ENCODE data around the gene RAD54L. TPM values are rescaled to one million over a fixed set of nuclear protein-coding genes. Genes with fewer than 3 reads are reported as not detected.
"Not testable (repeated sequence)": the region's sequence is repeated elsewhere in the genome, so short reads cannot be mapped to it uniquely, and the experiment has no call there.

RAD54L gene
- total and polyA plus RNA-seq, 2 donors (not counting 1 experiment from before 2014, with no cell fraction given): 0.66 to 1.3 TPM

GRCh38 chr1:46244656-46245371 is 2.7 kb upstream of the RAD54L start:
- no peak overlapping the region for H2AFZ ChIP-seq (ENCODE audit: low read length)
- TF ChIP-seq EZH2 (IDR thresholded peaks at IDR 0.05; ENCODE audit: low read length, missing control alignments): no peak
- peak; percentile 14 to 31 for TF ChIP-seq CTCF (conservative IDR thresholded peaks at IDR 0.05 in 1 of 2, IDR thresholded peaks at IDR 0.05 in 1 of 2; ENCODE audit: low read depth in 1 of 2, low read length in 2 of 2)

GRCh38 chr1:46246136-46246535 is 1.4 kb upstream of the RAD54L start:
- not testable (repeated sequence) for DNase-seq (ENCODE audit: low read depth in 2 of 2); H2AFZ ChIP-seq (ENCODE audit: low read length); H3K9me3 ChIP-seq (ENCODE audit: control insufficient read depth, insufficient read depth, low read depth, low read length); H3K4me1 ChIP-seq (ENCODE audit: control insufficient read depth, extremely low read depth, insufficient read depth, low read length); H3K27ac ChIP-seq (ENCODE audit: insufficient read depth, low read length); H4K20me1 ChIP-seq (ENCODE audit: control insufficient read depth, extremely low read depth, insufficient read depth, low read length); H3K4me3 ChIP-seq (replicated peaks in 1 of 4; ENCODE audit: control extremely low read depth in 1 of 4, insufficient read depth in 1 of 4, low read depth in 3 of 4, low read length in 4 of 4); H3K4me2 ChIP-seq (ENCODE audit: extremely low read depth, insufficient read depth, low read length); H3K9ac ChIP-seq (ENCODE audit: insufficient read depth, low read length); H3K27me3 ChIP-seq (ENCODE audit: control insufficient read depth, insufficient read depth, low read length); H3K79me2 ChIP-seq (ENCODE audit: control insufficient read depth, insufficient read depth, low read length); H3K36me3 ChIP-seq (ENCODE audit: control insufficient read depth, insufficient read depth, low read length)

More at GRCh38 chr1:46244656-46245371, 2.7 kb upstream of the RAD54L start:
- Histone ChIP-seq H3K27ac (ENCODE audit: insufficient read depth, low read length) (no peak overlapping the region), H4K20me1 (ENCODE audit: control insufficient read depth, extremely low read depth, insufficient read depth, low read length) (no peaks in the 10 kb centered on the region), H3K9ac (ENCODE audit: insufficient read depth, low read length) (no peak overlapping the region), H3K27me3 (ENCODE audit: control insufficient read depth, insufficient read depth, low read length) (no peaks in the 10 kb centered on the region), H3K79me2 (ENCODE audit: control insufficient read depth, insufficient read depth, low read length) (peaks cover 10% of the 10 kb centered on the region), H3K4me2 (ENCODE audit: extremely low read depth, insufficient read depth, low read length) (no peak overlapping the region), H3K36me3 (ENCODE audit: control insufficient read depth, insufficient read depth, low read length) (no peaks in the 10 kb centered on the region), H3K9me3 (ENCODE audit: control insufficient read depth, insufficient read depth, low read depth, low read length) (no peaks in the 10 kb centered on the region), H3K4me3 (replicated peaks in 1 of 4; ENCODE audit: control extremely low read depth in 1 of 4, insufficient read depth in 1 of 4, low read depth in 3 of 4, low read length in 4 of 4) (no peak overlapping the region), H3K4me1 (ENCODE audit: control insufficient read depth, extremely low read depth, insufficient read depth, low read length) (no peaks in the 10 kb centered on the region)
- DNase-seq (ENCODE audit: low read depth in 2 of 2): peak; percentile 6 to 18

- Histone ChIP-seq H3K4me3 (replicated peaks in 1 of 4; ENCODE audit: control extremely low read depth in 1 of 4, insufficient read depth in 1 of 4, low read depth in 3 of 4, low read length in 4 of 4) (peak overlapping the region; percentile 46 to 80 (median 67)), H2AFZ (ENCODE audit: low read length) (peak overlapping the region; percentile 79), H3K4me2 (ENCODE audit: extremely low read depth, insufficient read depth, low read length) (peak overlapping the region; percentile 72), H3K27me3 (ENCODE audit: control insufficient read depth, insufficient read depth, low read length) (no peaks in the 10 kb centered on the region), H3K27ac (ENCODE audit: insufficient read depth, low read length) (peak overlapping the region; percentile 59), H3K79me2 (ENCODE audit: control insufficient read depth, insufficient read depth, low read length) (peaks cover 10% of the 10 kb centered on the region), H3K9me3 (ENCODE audit: control insufficient read depth, insufficient read depth, low read depth, low read length) (no peaks in the 10 kb centered on the region), H3K36me3 (ENCODE audit: control insufficient read depth, insufficient read depth, low read length) (no peaks in the 10 kb centered on the region), H3K9ac (ENCODE audit: insufficient read depth, low read length) (peak overlapping the region; percentile 60), H3K4me1 (ENCODE audit: control insufficient read depth, extremely low read depth, insufficient read depth, low read length) (no peaks in the 10 kb centered on the region), H4K20me1 (ENCODE audit: control insufficient read depth, extremely low read depth, insufficient read depth, low read length) (no peaks in the 10 kb centered on the region)
- peak in 1 of 2 donors; percentile 68 for DNase-seq (ENCODE audit: low read depth in 2 of 2)
- no peak for TF ChIP-seq EZH2 (IDR thresholded peaks at IDR 0.05; ENCODE audit: low read length, missing control alignments)
- TF ChIP-seq CTCF (conservative IDR thresholded peaks at IDR 0.05 in 1 of 2, IDR thresholded peaks at IDR 0.05 in 1 of 2; ENCODE audit: low read depth in 1 of 2, low read length in 2 of 2): no peak
Measured at GRCh38 chr1:46246548-46247435, 771 bp upstream of the RAD54L start.

All from fibroblast of lung (primary cell).